ENCODE results near the gene FOXL2NB. TPM values are rescaled to one million over a fixed set of nuclear protein-coding genes. Genes with fewer than 3 reads are reported as not detected.

Gene FOXL2NB
- total RNA-seq, 1 experiment from 2014 or later, result 11.4 TPM

DNA sequence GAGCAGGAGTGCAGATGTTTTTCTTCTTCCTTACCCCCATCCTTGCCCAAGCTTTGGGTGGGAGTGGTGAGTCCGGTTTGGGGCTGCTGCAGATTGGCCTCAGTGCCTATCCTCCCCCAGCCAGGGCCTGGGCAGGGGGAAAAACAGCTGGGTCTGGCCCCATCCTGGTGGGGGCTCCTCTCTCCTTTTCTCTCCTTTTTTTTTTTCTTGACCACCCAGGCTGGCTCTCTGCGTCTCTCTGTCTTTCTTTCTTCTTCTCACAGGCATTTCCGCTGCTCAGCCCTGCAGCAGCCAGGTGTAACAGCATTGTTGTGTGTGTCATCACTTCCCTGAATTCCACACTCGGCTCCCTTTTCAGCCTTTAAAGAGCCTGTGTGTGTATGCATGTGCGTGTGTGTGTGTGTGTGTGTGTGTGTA is 2.0 kb downstream of the FOXL2NB start:
- ChIA-PET CTCF (interaction anchor here (0.5 to 0.7 kb wide), 2 partner anchors 25 to 559 kb away, joined by 3 to 4 read pairs; no protein-coding TSS in a partner anchor), POLR2A (interaction anchor here (0.6 kb wide), 1 partner anchor 355 kb away, joined by 3 read pairs; no protein-coding TSS in a partner anchor)
- intact Hi-C loops (cut with micrococcal nuclease; ENCODE audit: unreplicated experiment) (no loop called here), in situ Hi-C loops (cut with HindIII; ENCODE audit: low pct_unique_long_range_greater_than_20kb, low sequenced_read_pairs) (no loop called here)
- Histone ChIP-seq H3K4me1 (ENCODE audit: control insufficient read depth, insufficient read depth, low read length) (peaks cover 26% of the 10 kb centered on the region), H3K9me3 (ENCODE audit: control insufficient read depth, insufficient read depth, low read depth, low read length) (no peaks in the 10 kb centered on the region), H3K36me3 (ENCODE audit: control insufficient read depth, insufficient read depth, low read length) (no peaks in the 10 kb centered on the region), H3K27ac (ENCODE audit: low read length) (no peak overlapping the region), H3K27me3 (ENCODE audit: control insufficient read depth, insufficient read depth, low read length) (no peaks in the 10 kb centered on the region; the same call in 1 of the 2 replicates), H3K4me3 (ENCODE audit: low read depth in 2 of 2, low read length in 2 of 2) (no peak overlapping the region)
- ATAC-seq, result no peak
- no TSS peak for BruUV-seq (replicated peaks)
- TF ChIP-seq SIN3A (IDR thresholded peaks at IDR 0.05; ENCODE audit: borderline replicate concordance, insufficient read depth, low read depth, low read length) (no peak), POLR2AphosphoS5 (IDR thresholded peaks at IDR 0.05; ENCODE audit: low read depth, low read length) (no peak), TCF7L2 (IDR thresholded peaks at IDR 0.05; ENCODE audit: low read depth, low read length) (no peak)
- TF ChIP-seq, protein P1, sequence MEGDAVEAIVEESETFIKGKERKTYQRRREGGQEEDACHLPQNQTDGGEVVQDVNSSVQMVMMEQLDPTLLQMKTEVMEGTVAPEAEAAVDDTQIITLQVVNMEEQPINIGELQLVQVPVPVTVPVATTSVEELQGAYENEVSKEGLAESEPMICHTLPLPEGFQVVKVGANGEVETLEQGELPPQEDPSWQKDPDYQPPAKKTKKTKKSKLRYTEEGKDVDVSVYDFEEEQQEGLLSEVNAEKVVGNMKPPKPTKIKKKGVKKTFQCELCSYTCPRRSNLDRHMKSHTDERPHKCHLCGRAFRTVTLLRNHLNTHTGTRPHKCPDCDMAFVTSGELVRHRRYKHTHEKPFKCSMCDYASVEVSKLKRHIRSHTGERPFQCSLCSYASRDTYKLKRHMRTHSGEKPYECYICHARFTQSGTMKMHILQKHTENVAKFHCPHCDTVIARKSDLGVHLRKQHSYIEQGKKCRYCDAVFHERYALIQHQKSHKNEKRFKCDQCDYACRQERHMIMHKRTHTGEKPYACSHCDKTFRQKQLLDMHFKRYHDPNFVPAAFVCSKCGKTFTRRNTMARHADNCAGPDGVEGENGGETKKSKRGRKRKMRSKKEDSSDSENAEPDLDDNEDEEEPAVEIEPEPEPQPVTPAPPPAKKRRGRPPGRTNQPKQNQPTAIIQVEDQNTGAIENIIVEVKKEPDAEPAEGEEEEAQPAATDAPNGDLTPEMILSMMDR (IDR thresholded peaks at IDR 0.05), result no peak
- TF ChIP-seq, protein P2, sequence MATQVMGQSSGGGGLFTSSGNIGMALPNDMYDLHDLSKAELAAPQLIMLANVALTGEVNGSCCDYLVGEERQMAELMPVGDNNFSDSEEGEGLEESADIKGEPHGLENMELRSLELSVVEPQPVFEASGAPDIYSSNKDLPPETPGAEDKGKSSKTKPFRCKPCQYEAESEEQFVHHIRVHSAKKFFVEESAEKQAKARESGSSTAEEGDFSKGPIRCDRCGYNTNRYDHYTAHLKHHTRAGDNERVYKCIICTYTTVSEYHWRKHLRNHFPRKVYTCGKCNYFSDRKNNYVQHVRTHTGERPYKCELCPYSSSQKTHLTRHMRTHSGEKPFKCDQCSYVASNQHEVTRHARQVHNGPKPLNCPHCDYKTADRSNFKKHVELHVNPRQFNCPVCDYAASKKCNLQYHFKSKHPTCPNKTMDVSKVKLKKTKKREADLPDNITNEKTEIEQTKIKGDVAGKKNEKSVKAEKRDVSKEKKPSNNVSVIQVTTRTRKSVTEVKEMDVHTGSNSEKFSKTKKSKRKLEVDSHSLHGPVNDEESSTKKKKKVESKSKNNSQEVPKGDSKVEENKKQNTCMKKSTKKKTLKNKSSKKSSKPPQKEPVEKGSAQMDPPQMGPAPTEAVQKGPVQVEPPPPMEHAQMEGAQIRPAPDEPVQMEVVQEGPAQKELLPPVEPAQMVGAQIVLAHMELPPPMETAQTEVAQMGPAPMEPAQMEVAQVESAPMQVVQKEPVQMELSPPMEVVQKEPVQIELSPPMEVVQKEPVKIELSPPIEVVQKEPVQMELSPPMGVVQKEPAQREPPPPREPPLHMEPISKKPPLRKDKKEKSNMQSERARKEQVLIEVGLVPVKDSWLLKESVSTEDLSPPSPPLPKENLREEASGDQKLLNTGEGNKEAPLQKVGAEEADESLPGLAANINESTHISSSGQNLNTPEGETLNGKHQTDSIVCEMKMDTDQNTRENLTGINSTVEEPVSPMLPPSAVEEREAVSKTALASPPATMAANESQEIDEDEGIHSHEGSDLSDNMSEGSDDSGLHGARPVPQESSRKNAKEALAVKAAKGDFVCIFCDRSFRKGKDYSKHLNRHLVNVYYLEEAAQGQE (IDR thresholded peaks at IDR 0.05; ENCODE audit: insufficient read depth in 1 of 2, low read depth in 2 of 2, low read length in 1 of 2), result no peak
- DNase-seq (ENCODE audit: low read depth, low spot score), result no peak

DNA sequence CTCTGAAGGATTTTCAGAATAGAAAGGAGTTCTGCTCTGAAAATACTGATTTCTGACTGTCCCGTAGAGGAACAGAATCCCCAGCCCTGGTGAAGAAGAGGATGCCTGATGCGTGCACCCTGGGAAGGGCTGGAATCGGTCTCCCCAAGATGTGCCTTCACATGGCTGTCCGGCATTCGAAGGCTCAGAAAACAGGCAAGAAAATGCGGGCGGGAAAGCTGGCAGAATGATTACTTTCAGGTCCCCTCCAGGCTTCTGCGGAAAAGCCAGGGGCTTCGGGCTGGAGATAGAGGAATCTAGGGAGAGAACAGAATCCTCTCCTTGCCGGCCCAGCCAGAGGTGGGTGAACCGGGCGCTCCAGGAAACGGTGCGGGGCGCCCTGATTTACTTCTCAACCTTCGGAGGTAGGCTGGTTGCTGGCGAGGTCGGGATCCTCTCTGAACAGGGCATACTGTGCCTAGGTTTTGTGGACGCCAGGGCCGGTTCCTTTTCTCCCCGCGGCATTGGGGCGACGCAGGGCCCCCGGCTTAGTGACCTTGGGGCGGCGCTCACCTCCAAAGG is 2.5 kb downstream of the FOXL2NB start:
- H3K27me3 ChIP-seq (ENCODE audit: control insufficient read depth, insufficient read depth, low read length), result no peaks in the 10 kb centered on the region; the same call in 1 of the 2 replicates
- ATAC-seq, result no peak
- TF ChIP-seq, protein P1 (IDR thresholded peaks at IDR 0.05), result no peak
- TF ChIP-seq, protein P2 (IDR thresholded peaks at IDR 0.05; ENCODE audit: insufficient read depth in 1 of 2, low read depth in 2 of 2, low read length in 1 of 2), result no peak
- TF ChIP-seq SIN3A (IDR thresholded peaks at IDR 0.05; ENCODE audit: borderline replicate concordance, insufficient read depth, low read depth, low read length), result no peak
- TF ChIP-seq TCF7L2 (IDR thresholded peaks at IDR 0.05; ENCODE audit: low read depth, low read length), result no peak
- no peak for TF ChIP-seq POLR2AphosphoS5 (IDR thresholded peaks at IDR 0.05; ENCODE audit: low read depth, low read length)
- H3K4me3 ChIP-seq (ENCODE audit: low read depth in 2 of 2, low read length in 2 of 2), result peak overlapping the region; percentile 35 to 37
- H3K36me3 ChIP-seq (ENCODE audit: control insufficient read depth, insufficient read depth, low read length), result no peaks in the 10 kb centered on the region
- BruUV-seq (replicated peaks), result no TSS peak
- ChIA-PET POLR2A (no interaction called here), CTCF (interaction anchor here (0.5 kb wide), 1 partner anchor 25 kb away, joined by 4 read pairs; no protein-coding TSS in a partner anchor)
- H3K9me3 ChIP-seq (ENCODE audit: control insufficient read depth, insufficient read depth, low read depth, low read length), result no peaks in the 10 kb centered on the region
- no peak overlapping the region; the same call in 1 of the 2 replicates for H3K27ac ChIP-seq (ENCODE audit: low read length)
- in situ Hi-C loops (cut with HindIII; ENCODE audit: low pct_unique_long_range_greater_than_20kb, low sequenced_read_pairs), result no loop called here
- H3K4me1 ChIP-seq (ENCODE audit: control insufficient read depth, insufficient read depth, low read length), result peaks cover 22% of the 10 kb centered on the region
- DNase-seq (ENCODE audit: low read depth, low spot score), result no peak
- intact Hi-C loops (cut with micrococcal nuclease; ENCODE audit: unreplicated experiment), result no loop called here

Measured in Panc1 (cell line).